HCT116 (cell line): ENCODE measurements around the gene SND1. TPM values are rescaled to one million over a fixed set of nuclear protein-coding genes. Genes with fewer than 3 reads are reported as not detected.

ENCODE experiments used
- ATAC-seq: fragments of 200-7000 bp; cut with Tn5 transposase; 2 replicates; pipeline ENCODE4 v1.9.1; 2020; ENCODE audit warnings: mild to moderate bottlenecking, moderate library complexity
- BruUV-seq: library from RNA; stranded (reverse); fragments of 400-500 nt; replicated peaks from 2 replicates; lab custom pipeline; 2021; lab: Mats Ljungman, UMichigan
- CTCF ChIA-PET: fragments of 300-600 bp; sonication (Branson Sonifier 250); formaldehyde crosslinking; loops from one replicate; lab custom pipeline; 2021; ENCODE audit warnings: antibody characterized with exemption; lab: Charles Lee
- POLR2A ChIA-PET: fragments of 300-600, 350-600 bp; sonication (Branson Sonifier 250); formaldehyde crosslinking; loops from one replicate; lab custom pipeline; 2021; ENCODE audit warnings: antibody characterized with exemption; lab: Charles Lee
- RAD21 ChIA-PET, 2 experiments: fragments of 300-600 bp; sonication (Branson Sonifier 250); formaldehyde crosslinking; loops; one replicate each; lab custom pipeline; 2023; ENCODE audit warnings: low total read pairs in 2 of 2; ENCODE audit not compliant: uncharacterized antibody in 2 of 2, unreplicated experiment in 2 of 2, low non-redundant PET in 1 of 2; lab: Charles Lee
- DNase-seq: peaks from one replicate; pipeline ENCODE4 v3.0.0-alpha.2; 2010; ENCODE audit warnings: low read depth, low spot score
- H2AFZ ChIP-seq: fragments of 200-600 bp; shearing (Covaris generic), sonication (generic); 2 replicates; pipeline ENCODE4 v1.6.1; 2017; ENCODE audit warnings: low read depth, mixed run types, mixed read lengths, antibody characterized with exemption, low read length; ENCODE audit not compliant: poor library complexity, severe bottlenecking
- H3K27ac ChIP-seq: 2 replicates; pipeline ENCODE4 v1.5.1; 2012; ENCODE audit warnings: low read depth, low read length
- H3K27me3 ChIP-seq: fragments of 200-600 bp; sonication (generic); 2 replicates; pipeline ENCODE4 v1.6.1; 2016; ENCODE audit warnings: mixed run types, low read length, mixed read lengths; ENCODE audit not compliant: insufficient read depth
- H3K36me3 ChIP-seq, 2 experiments: fragments of 200-500 bp in 1 of 2; fragments of 200-600 bp in 1 of 2; sonication (Bioruptor generic) in 1 of 2; sonication (generic) in 1 of 2; 2 replicates each; pipeline versions ENCODE4 v1.5.1 to v1.6.1; 2014 to 2016; ENCODE audit warnings: low read length in 2 of 2, inconsistent platforms in 1 of 2, mixed read lengths in 1 of 2, mixed run types in 1 of 2; ENCODE audit not compliant: insufficient read depth in 2 of 2, control insufficient read depth in 1 of 2
- H3K4me1 ChIP-seq, 2 experiments: fragments of 200-600 bp in 1 of 2; sonication (generic) in 1 of 2; 2 replicates each; pipeline versions ENCODE4 v1.5.1 to v1.6.1; 2012 to 2017; ENCODE audit warnings: low read length in 2 of 2, inconsistent platforms in 1 of 2, mild to moderate bottlenecking in 1 of 2, mixed read lengths in 1 of 2, mixed run types in 1 of 2, moderate library complexity in 1 of 2; ENCODE audit not compliant: insufficient read depth in 2 of 2, control insufficient read depth in 1 of 2
- H3K4me2 ChIP-seq: fragments of 200-600 bp; sonication (generic); 2 replicates; pipeline ENCODE4 v1.6.1; 2017; ENCODE audit warnings: mixed run types, low read length, mixed read lengths
- H3K4me3 ChIP-seq, 2 experiments: fragments of 200-600 bp in 1 of 2; sonication (generic) in 1 of 2; replicated peaks in 1 of 2; 2 replicates each; pipeline ENCODE4 v1.5.1; 2011 to 2016; ENCODE audit warnings: low read length in 2 of 2, control low read depth in 1 of 2, low read depth in 1 of 2, mild to moderate bottlenecking in 1 of 2, mixed read lengths in 1 of 2, mixed run types in 1 of 2
- H3K79me2 ChIP-seq: fragments of 200-600 bp; sonication (generic); 2 replicates; pipeline ENCODE4 v1.6.1; 2017; ENCODE audit warnings: mild to moderate bottlenecking, mixed run types, low read length, moderate library complexity, mixed read lengths; ENCODE audit not compliant: insufficient read depth
- H3K9ac ChIP-seq: fragments of 200-600 bp; sonication (generic); 2 replicates; pipeline ENCODE4 v1.6.1; 2016; ENCODE audit warnings: low read length, mixed read lengths
- H3K9me2 ChIP-seq: fragments of 200-600 bp; sonication (generic), shearing (Covaris generic); 2 replicates; pipeline ENCODE4 v1.6.1; 2017; ENCODE audit warnings: mixed run types, mild to moderate bottlenecking, moderate library complexity; ENCODE audit not compliant: insufficient read depth
- H3K9me3 ChIP-seq, 2 experiments: fragments of 200-500 bp in 1 of 2; fragments of 200-600 bp in 1 of 2; sonication (Bioruptor generic) in 1 of 2; sonication (generic) in 1 of 2; 2 replicates each; pipeline ENCODE4 v1.6.1; 2014 to 2017; ENCODE audit warnings: low read length in 2 of 2, mixed read lengths in 2 of 2, inconsistent platforms in 1 of 2, low read depth in 1 of 2, mild to moderate bottlenecking in 1 of 2, mixed run types in 1 of 2, moderate library complexity in 1 of 2; ENCODE audit not compliant: control insufficient read depth in 1 of 2, insufficient read depth in 1 of 2
- H4K20me1 ChIP-seq: fragments of 200-600 bp; sonication (generic), shearing (Covaris generic); 2 replicates; pipeline ENCODE4 v1.6.1; 2017; ENCODE audit warnings: mixed run types, mild to moderate bottlenecking, moderate library complexity; ENCODE audit not compliant: insufficient read depth
- ATF3 ChIP-seq: IDR thresholded peaks from 2 replicates; pipeline ENCODE4 v1.6.1; 2012
- CBX3 ChIP-seq: IDR thresholded peaks from 2 replicates; pipeline ENCODE4 v1.6.1; 2012; ENCODE audit warnings: low read depth
- CEBPB ChIP-seq: IDR thresholded peaks from 2 replicates; pipeline ENCODE4 v1.6.1; 2012; ENCODE audit warnings: low read depth
- CTCF ChIP-seq, 3 experiments: fragments of 200-600 bp in 1 of 3; sonication (generic) in 1 of 3; IDR thresholded peaks in 2 of 3; conservative IDR thresholded peaks in 1 of 3; 2 replicates each; pipeline ENCODE4 v1.5.1; 2012 to 2017; ENCODE audit warnings: low read depth in 2 of 3, low read length in 2 of 3, antibody characterized with exemption in 1 of 3, borderline replicate concordance in 1 of 3, control low read depth in 1 of 3, mild to moderate bottlenecking in 1 of 3, mixed read lengths in 1 of 3, mixed run types in 1 of 3, moderate library complexity in 1 of 3; ENCODE audit not compliant: insufficient read depth in 1 of 3
- EGR1 ChIP-seq: IDR thresholded peaks from 2 replicates; pipeline ENCODE4 v1.6.1; 2012; ENCODE audit warnings: low read depth
- ELF1 ChIP-seq: IDR thresholded peaks from 2 replicates; pipeline ENCODE4 v1.6.1; 2012; ENCODE audit warnings: low read depth, borderline replicate concordance
- EZH2 ChIP-seq: fragments of 200-600 bp; sonication (generic); IDR thresholded peaks from 2 replicates; pipeline ENCODE4 v1.6.1; 2017; ENCODE audit warnings: antibody characterized with exemption, mixed run types
- EZH2phosphoT487 ChIP-seq: fragments of 200-600 bp; IDR thresholded peaks from 2 replicates; pipeline ENCODE4 v1.6.1; 2018; ENCODE audit warnings: antibody characterized with exemption, borderline replicate concordance
- FOSL1 ChIP-seq: IDR thresholded peaks from 2 replicates; pipeline ENCODE4 v1.6.1; 2012; ENCODE audit warnings: low read depth
- JUND ChIP-seq: IDR thresholded peaks from 2 replicates; pipeline ENCODE4 v1.6.1; 2012
- POLR2A ChIP-seq: IDR thresholded peaks from 2 replicates; pipeline ENCODE4 v1.7.0; 2011; ENCODE audit warnings: borderline replicate concordance; ENCODE audit not compliant: insufficient read depth, insufficient read length; ENCODE audit errors: extremely low read depth
- POLR2AphosphoS5 ChIP-seq: IDR thresholded peaks from 2 replicates; pipeline ENCODE4 v1.6.1; 2011; ENCODE audit warnings: mild to moderate bottlenecking, low read depth, low read length, moderate library complexity
- SIN3A ChIP-seq: IDR thresholded peaks from 2 replicates; pipeline ENCODE4 v1.6.1; 2012; ENCODE audit warnings: low read depth
- SP1 ChIP-seq: IDR thresholded peaks from 2 replicates; pipeline ENCODE4 v1.6.1; 2012; ENCODE audit warnings: low read depth
- SRF ChIP-seq: IDR thresholded peaks from 2 replicates; pipeline ENCODE4 v1.6.1; 2012; ENCODE audit warnings: low read depth
- TCF7L2 ChIP-seq: IDR thresholded peaks from 2 replicates; pipeline ENCODE4 v1.7.0; 2011; ENCODE audit warnings: borderline replicate concordance, inconsistent platforms; ENCODE audit not compliant: insufficient read depth, insufficient read length; ENCODE audit errors: extremely low read depth
- YY1 ChIP-seq: IDR thresholded peaks from 2 replicates; pipeline ENCODE4 v1.6.1; 2011; ENCODE audit warnings: low read length, low read depth, moderate library complexity, mild to moderate bottlenecking; ENCODE audit not compliant: insufficient replicate concordance; ENCODE audit errors: extremely low read depth
- ZFX ChIP-seq: fragments of 450-650 bp; IDR thresholded peaks from 2 replicates; pipeline ENCODE4 v1.6.1; 2017
- ZNF274 ChIP-seq: fragments of 200-500 bp; sonication (Bioruptor generic); IDR thresholded peaks from 2 replicates; pipeline ENCODE4 v1.6.1; 2014; ENCODE audit warnings: mild to moderate bottlenecking, low read depth, low read length, inconsistent platforms
- intact Hi-C: fragments of 100-400 bp; cut with micrococcal nuclease; formaldehyde crosslinking; loops from 2 replicates; pipeline ENCODE4 v1.10.0; 2022
- total RNA-seq: library from RNA; stranded (reverse); gene quantifications from one replicate; pipeline ENCODE4 v1.2.1, GENCODE V29; 2021; ENCODE audit not compliant: unreplicated experiment

SND1 gene
- total RNA-seq, 1 experiment from 2014 or later = 169 TPM

- Histone ChIP-seq H3K9me2 (no peaks in the 10 kb centered on the region), H3K4me1 (peaks cover 10 to 34% of the 10 kb centered on the region in 2 experiments), H3K36me3 (no peaks in the 10 kb centered on the region), H3K4me3 (no peak overlapping the region), H3K27me3 (no peaks in the 10 kb centered on the region), H3K27ac (no peak overlapping the region), H3K79me2 (peaks cover 75% of the 10 kb centered on the region), H3K9me3 (no peaks in the 10 kb centered on the region), H4K20me1 (peaks cover 39% of the 10 kb centered on the region; the same call in 1 of the 2 replicates), H3K4me2 (peak overlapping the region; percentile 35), H3K9ac (no peak overlapping the region), H2AFZ (no peak overlapping the region)
- intact Hi-C loops = no loop called here
- peak; percentile 64 for TF ChIP-seq JUND
- peak; percentile 63 for TF ChIP-seq FOSL1
- TF ChIP-seq ZNF274 = no peak
- peak; percentile 93 for TF ChIP-seq TCF7L2
- TF ChIP-seq CEBPB = no peak
- no peak for TF ChIP-seq EGR1
- no peak for TF ChIP-seq EZH2
- 0 out of 2 replicates have a peak, but pooled peaks have one; percentile 19 for TF ChIP-seq SP1
- no TSS peak for BruUV-seq
- ATAC-seq (peak; percentile 49), DNase-seq (peak; percentile 6)
- ChIA-PET CTCF (no interaction called here), POLR2A (no interaction called here), RAD21 (no interaction called here)
Observed at GRCh38 chr7:127819975-127820731, 168.2 kb downstream of the SND1 start.

- BruUV-seq = no TSS peak
- Histone ChIP-seq H3K4me3 (no peak overlapping the region), H4K20me1 (peaks cover 36% of the 10 kb centered on the region; the same call in 1 of the 2 replicates), H3K4me1 (peaks cover 10 to 34% of the 10 kb centered on the region in 2 experiments), H3K36me3 (no peaks in the 10 kb centered on the region), H3K27me3 (no peaks in the 10 kb centered on the region), H3K9ac (no peak overlapping the region), H3K27ac (no peak overlapping the region), H3K4me2 (peak overlapping the region; percentile 35), H3K79me2 (peaks cover 70% of the 10 kb centered on the region), H3K9me2 (no peaks in the 10 kb centered on the region), H2AFZ (no peak overlapping the region), H3K9me3 (no peaks in the 10 kb centered on the region)
- ATAC-seq (no peak), DNase-seq (no peak)
- ChIA-PET RAD21 (no interaction called here), CTCF (no interaction called here), POLR2A (no interaction called here)
- intact Hi-C loops = no loop called here
- TF ChIP-seq EGR1 (no peak), YY1 (no peak), CTCF (IDR thresholded peaks at IDR 0.05 in 2 of 3, conservative IDR thresholded peaks at IDR 0.05 in 1 of 3; ENCODE audit: borderline replicate concordance in 1 of 3, insufficient read depth in 1 of 3, low read depth in 2 of 3, low read length in 2 of 3) (no peak), CBX3 (no peak), ZFX (no peak), ELF1 (no peak), POLR2A (no peak), SP1 (no peak), FOSL1 (no peak), ZNF274 (no peak), ATF3 (no peak), SRF (no peak), SIN3A (no peak), EZH2phosphoT487 (no peak), POLR2AphosphoS5 (no peak), EZH2 (no peak)
Observed at GRCh38 chr7:127820732-127821085, 168.7 kb downstream of the SND1 start.
